WTC11 (cell line): ENCODE results near the gene WDFY4.

Experiments used
- JUN ChIP-seq: sonication (generic); formaldehyde crosslinking; IDR thresholded peaks from 2 replicates; pipeline ENCODE4 v1.8.0; 2023; ENCODE audit warnings: mild to moderate bottlenecking, missing genetic modification reagents
- NR2C2 ChIP-seq: sonication (generic); formaldehyde crosslinking; IDR thresholded peaks from 2 replicates; pipeline ENCODE4 v1.8.0; 2022; ENCODE audit warnings: mild to moderate bottlenecking, missing genetic modification reagents
- ZNF121 ChIP-seq: sonication (generic); formaldehyde crosslinking; IDR thresholded peaks from 2 replicates; pipeline ENCODE4 v1.8.0; 2023; ENCODE audit warnings: missing genetic modification reagents
- TF ChIP-seq, protein P1 (sequence below): fragments of 200-600 bp; IDR thresholded peaks from 2 replicates; pipeline ENCODE4 v1.8.0; 2022; ENCODE audit warnings: antibody characterized with exemption
- TF ChIP-seq, protein P2 (sequence below): sonication (generic); formaldehyde crosslinking; conservative IDR thresholded peaks from 2 replicates; pipeline ENCODE4 v1.8.1; 2023; ENCODE audit warnings: mild to moderate bottlenecking, low read depth, missing genetic modification reagents, moderate library complexity
- TF ChIP-seq, protein P3 (sequence below): sonication (generic); formaldehyde crosslinking; IDR thresholded peaks from 2 replicates; pipeline ENCODE4 v1.8.1; 2023; ENCODE audit warnings: mild to moderate bottlenecking, missing genetic modification reagents
- TF ChIP-seq, protein P4 (sequence below): sonication (generic); formaldehyde crosslinking; IDR thresholded peaks from 2 replicates; pipeline ENCODE4 v1.8.0; 2022; ENCODE audit warnings: mild to moderate bottlenecking, missing genetic modification reagents
- TF ChIP-seq, protein P5 (sequence below): sonication (generic); formaldehyde crosslinking; IDR thresholded peaks from 2 replicates; pipeline ENCODE4 v1.8.0; 2023; ENCODE audit warnings: missing genetic modification reagents
- TF ChIP-seq, protein P6 (sequence below): sonication (generic); formaldehyde crosslinking; IDR thresholded peaks from 2 replicates; pipeline ENCODE4 v1.8.1; 2023; ENCODE audit warnings: mild to moderate bottlenecking, missing genetic modification reagents, moderate library complexity
- TF ChIP-seq, protein P7 (sequence below): sonication (generic); formaldehyde crosslinking; IDR thresholded peaks from 2 replicates; pipeline ENCODE4 v1.8.1; 2023; ENCODE audit warnings: mild to moderate bottlenecking, missing genetic modification reagents
- TF ChIP-seq, protein P8 (sequence below): sonication (generic); formaldehyde crosslinking; IDR thresholded peaks from 2 replicates; pipeline ENCODE4 v1.8.1; 2023; ENCODE audit warnings: mild to moderate bottlenecking, missing genetic modification reagents, moderate library complexity
- TF ChIP-seq, protein P9 (sequence below): sonication (generic); formaldehyde crosslinking; IDR thresholded peaks from 2 replicates; pipeline ENCODE4 v1.8.0; 2022; ENCODE audit warnings: missing genetic modification reagents

DNA sequence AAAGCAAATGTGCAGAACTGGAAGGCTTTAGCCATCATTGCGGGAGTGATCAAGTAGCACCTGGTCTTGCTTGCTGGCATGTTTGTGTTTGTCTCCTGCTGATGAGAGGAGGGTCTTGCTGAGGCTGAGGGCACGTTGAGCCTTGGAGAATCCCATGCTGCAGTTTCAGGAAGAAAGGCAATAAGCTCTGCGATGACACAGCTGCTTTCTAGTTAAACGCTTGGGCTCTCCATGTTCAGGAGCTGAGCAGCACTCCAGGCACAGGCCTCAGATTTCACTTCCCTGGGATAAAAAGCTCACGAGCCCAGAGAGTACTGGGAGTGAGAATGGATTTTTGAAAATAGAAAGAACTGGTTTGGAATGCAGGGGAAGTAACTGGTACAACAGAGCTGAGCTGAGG, 154.2 kb downstream of the WDFY4 start:
- TF ChIP-seq, protein P1, sequence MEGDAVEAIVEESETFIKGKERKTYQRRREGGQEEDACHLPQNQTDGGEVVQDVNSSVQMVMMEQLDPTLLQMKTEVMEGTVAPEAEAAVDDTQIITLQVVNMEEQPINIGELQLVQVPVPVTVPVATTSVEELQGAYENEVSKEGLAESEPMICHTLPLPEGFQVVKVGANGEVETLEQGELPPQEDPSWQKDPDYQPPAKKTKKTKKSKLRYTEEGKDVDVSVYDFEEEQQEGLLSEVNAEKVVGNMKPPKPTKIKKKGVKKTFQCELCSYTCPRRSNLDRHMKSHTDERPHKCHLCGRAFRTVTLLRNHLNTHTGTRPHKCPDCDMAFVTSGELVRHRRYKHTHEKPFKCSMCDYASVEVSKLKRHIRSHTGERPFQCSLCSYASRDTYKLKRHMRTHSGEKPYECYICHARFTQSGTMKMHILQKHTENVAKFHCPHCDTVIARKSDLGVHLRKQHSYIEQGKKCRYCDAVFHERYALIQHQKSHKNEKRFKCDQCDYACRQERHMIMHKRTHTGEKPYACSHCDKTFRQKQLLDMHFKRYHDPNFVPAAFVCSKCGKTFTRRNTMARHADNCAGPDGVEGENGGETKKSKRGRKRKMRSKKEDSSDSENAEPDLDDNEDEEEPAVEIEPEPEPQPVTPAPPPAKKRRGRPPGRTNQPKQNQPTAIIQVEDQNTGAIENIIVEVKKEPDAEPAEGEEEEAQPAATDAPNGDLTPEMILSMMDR, result no peak
- TF ChIP-seq, protein P2, sequence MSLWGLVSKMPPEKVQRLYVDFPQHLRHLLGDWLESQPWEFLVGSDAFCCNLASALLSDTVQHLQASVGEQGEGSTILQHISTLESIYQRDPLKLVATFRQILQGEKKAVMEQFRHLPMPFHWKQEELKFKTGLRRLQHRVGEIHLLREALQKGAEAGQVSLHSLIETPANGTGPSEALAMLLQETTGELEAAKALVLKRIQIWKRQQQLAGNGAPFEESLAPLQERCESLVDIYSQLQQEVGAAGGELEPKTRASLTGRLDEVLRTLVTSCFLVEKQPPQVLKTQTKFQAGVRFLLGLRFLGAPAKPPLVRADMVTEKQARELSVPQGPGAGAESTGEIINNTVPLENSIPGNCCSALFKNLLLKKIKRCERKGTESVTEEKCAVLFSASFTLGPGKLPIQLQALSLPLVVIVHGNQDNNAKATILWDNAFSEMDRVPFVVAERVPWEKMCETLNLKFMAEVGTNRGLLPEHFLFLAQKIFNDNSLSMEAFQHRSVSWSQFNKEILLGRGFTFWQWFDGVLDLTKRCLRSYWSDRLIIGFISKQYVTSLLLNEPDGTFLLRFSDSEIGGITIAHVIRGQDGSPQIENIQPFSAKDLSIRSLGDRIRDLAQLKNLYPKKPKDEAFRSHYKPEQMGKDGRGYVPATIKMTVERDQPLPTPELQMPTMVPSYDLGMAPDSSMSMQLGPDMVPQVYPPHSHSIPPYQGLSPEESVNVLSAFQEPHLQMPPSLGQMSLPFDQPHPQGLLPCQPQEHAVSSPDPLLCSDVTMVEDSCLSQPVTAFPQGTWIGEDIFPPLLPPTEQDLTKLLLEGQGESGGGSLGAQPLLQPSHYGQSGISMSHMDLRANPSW (CRISPR knock-in tag), result no peak
- TF ChIP-seq, protein P3, sequence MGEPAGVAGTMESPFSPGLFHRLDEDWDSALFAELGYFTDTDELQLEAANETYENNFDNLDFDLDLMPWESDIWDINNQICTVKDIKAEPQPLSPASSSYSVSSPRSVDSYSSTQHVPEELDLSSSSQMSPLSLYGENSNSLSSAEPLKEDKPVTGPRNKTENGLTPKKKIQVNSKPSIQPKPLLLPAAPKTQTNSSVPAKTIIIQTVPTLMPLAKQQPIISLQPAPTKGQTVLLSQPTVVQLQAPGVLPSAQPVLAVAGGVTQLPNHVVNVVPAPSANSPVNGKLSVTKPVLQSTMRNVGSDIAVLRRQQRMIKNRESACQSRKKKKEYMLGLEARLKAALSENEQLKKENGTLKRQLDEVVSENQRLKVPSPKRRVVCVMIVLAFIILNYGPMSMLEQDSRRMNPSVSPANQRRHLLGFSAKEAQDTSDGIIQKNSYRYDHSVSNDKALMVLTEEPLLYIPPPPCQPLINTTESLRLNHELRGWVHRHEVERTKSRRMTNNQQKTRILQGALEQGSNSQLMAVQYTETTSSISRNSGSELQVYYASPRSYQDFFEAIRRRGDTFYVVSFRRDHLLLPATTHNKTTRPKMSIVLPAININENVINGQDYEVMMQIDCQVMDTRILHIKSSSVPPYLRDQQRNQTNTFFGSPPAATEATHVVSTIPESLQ, result no peak
- TF ChIP-seq, protein P4, sequence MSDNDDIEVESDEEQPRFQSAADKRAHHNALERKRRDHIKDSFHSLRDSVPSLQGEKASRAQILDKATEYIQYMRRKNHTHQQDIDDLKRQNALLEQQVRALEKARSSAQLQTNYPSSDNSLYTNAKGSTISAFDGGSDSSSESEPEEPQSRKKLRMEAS, result no peak
- TF ChIP-seq, protein P5, sequence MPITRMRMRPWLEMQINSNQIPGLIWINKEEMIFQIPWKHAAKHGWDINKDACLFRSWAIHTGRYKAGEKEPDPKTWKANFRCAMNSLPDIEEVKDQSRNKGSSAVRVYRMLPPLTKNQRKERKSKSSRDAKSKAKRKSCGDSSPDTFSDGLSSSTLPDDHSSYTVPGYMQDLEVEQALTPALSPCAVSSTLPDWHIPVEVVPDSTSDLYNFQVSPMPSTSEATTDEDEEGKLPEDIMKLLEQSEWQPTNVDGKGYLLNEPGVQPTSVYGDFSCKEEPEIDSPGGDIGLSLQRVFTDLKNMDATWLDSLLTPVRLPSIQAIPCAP (CRISPR knock-in tag), result no peak
- TF ChIP-seq NR2C2 (CRISPR knock-in tag) (no peak), JUN (no peak), ZNF121 (CRISPR knock-in tag) (no peak)
- TF ChIP-seq, protein P6, sequence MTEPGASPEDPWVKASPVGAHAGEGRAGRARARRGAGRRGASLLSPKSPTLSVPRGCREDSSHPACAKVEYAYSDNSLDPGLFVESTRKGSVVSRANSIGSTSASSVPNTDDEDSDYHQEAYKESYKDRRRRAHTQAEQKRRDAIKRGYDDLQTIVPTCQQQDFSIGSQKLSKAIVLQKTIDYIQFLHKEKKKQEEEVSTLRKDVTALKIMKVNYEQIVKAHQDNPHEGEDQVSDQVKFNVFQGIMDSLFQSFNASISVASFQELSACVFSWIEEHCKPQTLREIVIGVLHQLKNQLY (CRISPR knock-in tag), result no peak
- TF ChIP-seq, protein P7, sequence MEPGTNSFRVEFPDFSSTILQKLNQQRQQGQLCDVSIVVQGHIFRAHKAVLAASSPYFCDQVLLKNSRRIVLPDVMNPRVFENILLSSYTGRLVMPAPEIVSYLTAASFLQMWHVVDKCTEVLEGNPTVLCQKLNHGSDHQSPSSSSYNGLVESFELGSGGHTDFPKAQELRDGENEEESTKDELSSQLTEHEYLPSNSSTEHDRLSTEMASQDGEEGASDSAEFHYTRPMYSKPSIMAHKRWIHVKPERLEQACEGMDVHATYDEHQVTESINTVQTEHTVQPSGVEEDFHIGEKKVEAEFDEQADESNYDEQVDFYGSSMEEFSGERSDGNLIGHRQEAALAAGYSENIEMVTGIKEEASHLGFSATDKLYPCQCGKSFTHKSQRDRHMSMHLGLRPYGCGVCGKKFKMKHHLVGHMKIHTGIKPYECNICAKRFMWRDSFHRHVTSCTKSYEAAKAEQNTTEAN (CRISPR knock-in tag), result no peak
- TF ChIP-seq, protein P8, sequence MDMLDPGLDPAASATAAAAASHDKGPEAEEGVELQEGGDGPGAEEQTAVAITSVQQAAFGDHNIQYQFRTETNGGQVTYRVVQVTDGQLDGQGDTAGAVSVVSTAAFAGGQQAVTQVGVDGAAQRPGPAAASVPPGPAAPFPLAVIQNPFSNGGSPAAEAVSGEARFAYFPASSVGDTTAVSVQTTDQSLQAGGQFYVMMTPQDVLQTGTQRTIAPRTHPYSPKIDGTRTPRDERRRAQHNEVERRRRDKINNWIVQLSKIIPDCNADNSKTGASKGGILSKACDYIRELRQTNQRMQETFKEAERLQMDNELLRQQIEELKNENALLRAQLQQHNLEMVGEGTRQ (CRISPR knock-in tag), result no peak
- TF ChIP-seq, protein P9, sequence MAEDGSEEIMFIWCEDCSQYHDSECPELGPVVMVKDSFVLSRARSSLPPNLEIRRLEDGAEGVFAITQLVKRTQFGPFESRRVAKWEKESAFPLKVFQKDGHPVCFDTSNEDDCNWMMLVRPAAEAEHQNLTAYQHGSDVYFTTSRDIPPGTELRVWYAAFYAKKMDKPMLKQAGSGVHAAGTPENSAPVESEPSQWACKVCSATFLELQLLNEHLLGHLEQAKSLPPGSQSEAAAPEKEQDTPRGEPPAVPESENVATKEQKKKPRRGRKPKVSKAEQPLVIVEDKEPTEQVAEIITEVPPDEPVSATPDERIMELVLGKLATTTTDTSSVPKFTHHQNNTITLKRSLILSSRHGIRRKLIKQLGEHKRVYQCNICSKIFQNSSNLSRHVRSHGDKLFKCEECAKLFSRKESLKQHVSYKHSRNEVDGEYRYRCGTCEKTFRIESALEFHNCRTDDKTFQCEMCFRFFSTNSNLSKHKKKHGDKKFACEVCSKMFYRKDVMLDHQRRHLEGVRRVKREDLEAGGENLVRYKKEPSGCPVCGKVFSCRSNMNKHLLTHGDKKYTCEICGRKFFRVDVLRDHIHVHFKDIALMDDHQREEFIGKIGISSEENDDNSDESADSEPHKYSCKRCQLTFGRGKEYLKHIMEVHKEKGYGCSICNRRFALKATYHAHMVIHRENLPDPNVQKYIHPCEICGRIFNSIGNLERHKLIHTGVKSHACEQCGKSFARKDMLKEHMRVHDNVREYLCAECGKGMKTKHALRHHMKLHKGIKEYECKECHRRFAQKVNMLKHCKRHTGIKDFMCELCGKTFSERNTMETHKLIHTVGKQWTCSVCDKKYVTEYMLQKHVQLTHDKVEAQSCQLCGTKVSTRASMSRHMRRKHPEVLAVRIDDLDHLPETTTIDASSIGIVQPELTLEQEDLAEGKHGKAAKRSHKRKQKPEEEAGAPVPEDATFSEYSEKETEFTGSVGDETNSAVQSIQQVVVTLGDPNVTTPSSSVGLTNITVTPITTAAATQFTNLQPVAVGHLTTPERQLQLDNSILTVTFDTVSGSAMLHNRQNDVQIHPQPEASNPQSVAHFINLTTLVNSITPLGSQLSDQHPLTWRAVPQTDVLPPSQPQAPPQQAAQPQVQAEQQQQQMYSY (CRISPR knock-in tag), result no peak
